ENCODE measurements around the gene RYR3.

DNA sequence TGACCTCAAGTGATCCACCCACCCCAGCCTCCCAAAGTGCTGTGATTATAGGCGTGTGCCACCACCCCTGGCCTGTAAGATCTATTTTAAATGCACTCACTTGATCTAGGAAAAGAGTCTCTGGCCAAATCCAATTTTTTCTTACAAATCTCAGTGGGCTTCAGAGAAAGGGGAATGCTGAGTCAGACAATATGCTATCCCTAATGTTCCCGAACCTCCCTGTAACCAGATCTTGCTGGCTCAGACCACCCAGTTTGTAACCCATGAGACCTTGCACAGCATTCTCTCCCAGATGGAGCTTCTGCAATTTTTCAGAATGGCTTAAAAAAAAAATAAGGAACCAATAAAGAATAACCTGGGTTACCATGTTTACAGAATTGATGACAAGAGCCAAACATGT lies 205.8 kb downstream of the RYR3 start:
- TF ChIP-seq, protein P1, sequence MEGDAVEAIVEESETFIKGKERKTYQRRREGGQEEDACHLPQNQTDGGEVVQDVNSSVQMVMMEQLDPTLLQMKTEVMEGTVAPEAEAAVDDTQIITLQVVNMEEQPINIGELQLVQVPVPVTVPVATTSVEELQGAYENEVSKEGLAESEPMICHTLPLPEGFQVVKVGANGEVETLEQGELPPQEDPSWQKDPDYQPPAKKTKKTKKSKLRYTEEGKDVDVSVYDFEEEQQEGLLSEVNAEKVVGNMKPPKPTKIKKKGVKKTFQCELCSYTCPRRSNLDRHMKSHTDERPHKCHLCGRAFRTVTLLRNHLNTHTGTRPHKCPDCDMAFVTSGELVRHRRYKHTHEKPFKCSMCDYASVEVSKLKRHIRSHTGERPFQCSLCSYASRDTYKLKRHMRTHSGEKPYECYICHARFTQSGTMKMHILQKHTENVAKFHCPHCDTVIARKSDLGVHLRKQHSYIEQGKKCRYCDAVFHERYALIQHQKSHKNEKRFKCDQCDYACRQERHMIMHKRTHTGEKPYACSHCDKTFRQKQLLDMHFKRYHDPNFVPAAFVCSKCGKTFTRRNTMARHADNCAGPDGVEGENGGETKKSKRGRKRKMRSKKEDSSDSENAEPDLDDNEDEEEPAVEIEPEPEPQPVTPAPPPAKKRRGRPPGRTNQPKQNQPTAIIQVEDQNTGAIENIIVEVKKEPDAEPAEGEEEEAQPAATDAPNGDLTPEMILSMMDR (IDR thresholded peaks at IDR 0.05): no peak
- no peak for TF ChIP-seq POLR2A (IDR thresholded peaks at IDR 0.05)
